Breast epithelium (tissue), 4 donors: ENCODE measurements around the gene FBXW12. TPM values are rescaled to one million over a fixed set of nuclear protein-coding genes. Genes with fewer than 3 reads are reported as not detected.

ENCODE experiments used
- DNase-seq, 2 donors: peaks; one replicate each; pipeline ENCODE4 v3.0.0-alpha.2; 2019; ENCODE audit warnings: low spot score in 2 of 2
- H3K27ac ChIP-seq, 2 donors: fragments of 200-600 bp; sonication (generic) in 1 of 2; one replicate each; pipeline ENCODE4 v1.5.1; 2016 to 2019; ENCODE audit warnings: mild to moderate bottlenecking in 1 of 2
- H3K27me3 ChIP-seq, 2 donors: fragments of 200-600 bp; sonication (generic) in 1 of 2; one replicate each; pipeline versions ENCODE4 v1.5.1 to v1.6.0; 2017 to 2019; ENCODE audit warnings: control low read depth in 1 of 2, mild to moderate bottlenecking in 1 of 2
- H3K36me3 ChIP-seq: fragments of 200-600 bp; one replicate; pipeline ENCODE4 v1.5.1; 2019
- H3K4me1 ChIP-seq, 2 donors: fragments of 200-600 bp; sonication (generic); one replicate each; pipeline ENCODE4 v1.5.1; 2016 to 2019; ENCODE audit warnings: control low read depth in 1 of 2
- H3K4me3 ChIP-seq, 3 donors: fragments of 200-600 bp; sonication (generic); 1 replicate in 2 of 3; 2 replicates in 1 of 3; pipeline ENCODE4 v1.5.1; 2016 to 2019; ENCODE audit warnings: mild to moderate bottlenecking in 3 of 3, moderate library complexity in 2 of 3
- H3K9me3 ChIP-seq, 2 donors: fragments of 200-600 bp; sonication (generic) in 1 of 2; one replicate each; pipeline ENCODE4 v1.5.1; 2016 to 2019; ENCODE audit warnings: control low read depth in 1 of 2
- POLR2A ChIP-seq: fragments of 450-650 bp; IDR thresholded peaks from one replicate; pipeline ENCODE4 v1.6.1; 2016; ENCODE audit warnings: antibody characterized with exemption, mild to moderate bottlenecking, moderate library complexity
- POLR2AphosphoS5 ChIP-seq, 3 donors: sonication (generic); formaldehyde crosslinking; IDR thresholded peaks; one replicate each; pipeline ENCODE4 v1.6.1; 2017; ENCODE audit warnings: antibody characterized with exemption in 3 of 3
- intact Hi-C: fragments of 100-400 bp; cut with DNase I; formaldehyde crosslinking; loops from one replicate; pipeline ENCODE4 v1.15.1; 2023; ENCODE audit warnings: low total_unique reads
- total RNA-seq, 3 donors: library from RNA; depleted of rRNA; stranded (reverse); fragments of >200 nt; gene quantifications; one replicate each; pipeline ENCODE4 v1.1.0, GENCODE V29; 2016
- TF ChIP-seq, protein P1 (sequence below), 3 donors: fragments of 450-650 bp; IDR thresholded peaks; one replicate each; pipeline ENCODE4 v1.5.1; 2016 to 2017; ENCODE audit warnings: antibody characterized with exemption in 3 of 3, mild to moderate bottlenecking in 3 of 3, moderate library complexity in 3 of 3

FBXW12 gene
- total RNA-seq, 3 donors from 2014 or later, result 0.32 to 0.66 TPM; not detected in 1

DNA sequence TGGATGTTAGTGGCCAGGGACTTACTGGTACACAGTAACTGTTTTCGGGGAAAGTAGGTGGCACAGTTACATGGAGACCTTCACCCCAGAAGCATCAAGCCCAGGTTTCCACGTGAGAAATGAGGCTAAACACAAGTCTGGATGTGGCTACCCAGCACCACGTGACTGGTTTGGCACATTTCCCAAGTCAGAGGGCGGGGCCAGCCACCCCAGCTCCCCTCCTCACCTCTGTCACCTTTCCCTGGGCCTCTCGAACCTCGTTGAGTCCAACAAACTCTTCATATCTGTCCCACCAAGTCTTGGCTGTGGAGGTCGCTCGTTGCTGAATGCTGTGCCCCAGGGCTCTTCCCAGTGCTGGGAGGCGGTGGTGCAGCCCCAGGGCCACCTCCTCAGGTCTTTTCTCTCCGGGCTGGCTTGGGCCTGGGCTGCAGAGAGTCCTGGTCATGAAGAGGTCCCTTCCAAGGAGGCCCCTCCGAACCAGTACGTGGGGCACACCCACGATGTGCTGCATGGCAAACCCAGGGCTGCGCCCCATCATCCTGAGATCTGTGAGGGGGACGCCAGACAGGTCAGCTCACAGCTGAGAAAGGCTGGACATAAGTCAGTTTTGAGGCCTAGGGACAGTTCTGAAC, 62.7 kb downstream of the FBXW12 start:
- H3K9me3 ChIP-seq, result no peaks in the 10 kb centered on the region
- no peak overlapping the region for H3K4me3 ChIP-seq
- no peaks in the 10 kb centered on the region for H3K36me3 ChIP-seq
- no peak for DNase-seq
- no peak for TF ChIP-seq POLR2AphosphoS5 (IDR thresholded peaks at IDR 0.05)
- H3K4me1 ChIP-seq, result peaks cover 9 to 13% of the 10 kb centered on the region in 2 donors
- H3K27me3 ChIP-seq, result no peaks in the 10 kb centered on the region
- intact Hi-C loops, result no loop called here
- H3K27ac ChIP-seq, result peak overlapping the region; percentile 37 to 96

DNA sequence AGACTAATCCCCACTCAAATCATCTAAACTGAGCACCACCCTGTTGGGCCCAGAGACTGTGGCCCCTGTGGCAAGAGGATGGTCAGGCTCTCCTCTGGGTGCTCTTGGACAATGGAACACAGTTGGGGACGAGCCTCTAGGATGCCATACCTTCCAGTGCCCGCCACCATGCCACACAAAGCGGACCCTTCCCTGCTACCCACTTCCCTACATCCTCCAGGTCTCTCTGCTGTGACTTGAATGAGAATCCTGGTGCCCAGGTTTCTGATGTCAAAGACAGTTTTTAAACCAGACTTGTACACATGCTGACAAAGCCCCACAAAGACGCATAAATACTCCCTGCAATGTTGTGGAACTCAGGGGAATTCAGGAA, 63.2 kb downstream of the FBXW12 start:
- intact Hi-C loops, result no loop called here
- peak overlapping the region; percentile 37 to 96 for H3K27ac ChIP-seq
- TF ChIP-seq POLR2A, result no peak
- no peak for TF ChIP-seq POLR2AphosphoS5 (IDR thresholded peaks at IDR 0.05)
- TF ChIP-seq, protein P1, sequence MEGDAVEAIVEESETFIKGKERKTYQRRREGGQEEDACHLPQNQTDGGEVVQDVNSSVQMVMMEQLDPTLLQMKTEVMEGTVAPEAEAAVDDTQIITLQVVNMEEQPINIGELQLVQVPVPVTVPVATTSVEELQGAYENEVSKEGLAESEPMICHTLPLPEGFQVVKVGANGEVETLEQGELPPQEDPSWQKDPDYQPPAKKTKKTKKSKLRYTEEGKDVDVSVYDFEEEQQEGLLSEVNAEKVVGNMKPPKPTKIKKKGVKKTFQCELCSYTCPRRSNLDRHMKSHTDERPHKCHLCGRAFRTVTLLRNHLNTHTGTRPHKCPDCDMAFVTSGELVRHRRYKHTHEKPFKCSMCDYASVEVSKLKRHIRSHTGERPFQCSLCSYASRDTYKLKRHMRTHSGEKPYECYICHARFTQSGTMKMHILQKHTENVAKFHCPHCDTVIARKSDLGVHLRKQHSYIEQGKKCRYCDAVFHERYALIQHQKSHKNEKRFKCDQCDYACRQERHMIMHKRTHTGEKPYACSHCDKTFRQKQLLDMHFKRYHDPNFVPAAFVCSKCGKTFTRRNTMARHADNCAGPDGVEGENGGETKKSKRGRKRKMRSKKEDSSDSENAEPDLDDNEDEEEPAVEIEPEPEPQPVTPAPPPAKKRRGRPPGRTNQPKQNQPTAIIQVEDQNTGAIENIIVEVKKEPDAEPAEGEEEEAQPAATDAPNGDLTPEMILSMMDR (IDR thresholded peaks at IDR 0.05), result no peak
- no peaks in the 10 kb centered on the region for H3K36me3 ChIP-seq
- no peaks in the 10 kb centered on the region for H3K27me3 ChIP-seq
- DNase-seq, result no peak
- H3K4me1 ChIP-seq, result peaks cover 8 to 13% of the 10 kb centered on the region in 2 donors
- H3K9me3 ChIP-seq, result no peaks in the 10 kb centered on the region
- H3K4me3 ChIP-seq, result no peak overlapping the region

DNA sequence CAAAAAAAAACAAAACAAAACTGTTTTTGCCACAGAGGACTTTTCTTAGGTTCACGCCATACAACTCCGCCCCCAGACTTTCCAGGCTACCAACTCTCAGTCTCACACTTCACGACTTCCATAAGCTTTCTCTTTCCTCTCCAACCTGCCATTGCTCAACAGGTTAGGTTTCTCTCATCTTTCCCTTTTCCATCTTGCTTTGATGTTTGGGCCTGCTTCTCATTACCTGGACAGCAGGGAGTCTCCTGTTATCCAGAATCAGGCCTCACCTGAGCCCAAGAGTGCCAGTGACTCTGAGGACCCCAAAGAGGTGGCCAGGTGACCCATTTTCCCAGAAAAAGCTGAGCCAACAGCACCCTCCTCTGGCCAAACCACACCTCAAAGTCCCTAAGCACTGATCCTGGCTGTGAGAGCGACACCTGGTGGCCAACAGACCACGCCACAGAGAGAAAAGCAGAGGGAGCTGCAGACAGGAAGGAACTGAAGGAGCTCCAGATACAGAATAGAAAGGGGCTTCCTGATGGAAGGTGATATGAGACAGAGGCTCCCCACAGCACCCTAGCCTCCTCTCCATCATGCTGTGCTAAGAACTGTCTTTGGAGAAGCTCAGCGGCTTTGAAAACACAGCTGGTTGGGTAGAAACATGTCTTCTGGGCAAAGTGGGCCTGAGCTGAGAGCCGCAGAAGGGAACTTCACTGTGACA, 63.9 kb downstream of the FBXW12 start:
- Histone ChIP-seq H3K4me1 (peaks cover under 1 to 6% of the 10 kb centered on the region in 2 donors), H3K27ac (peak overlapping the region; percentile 37 to 96), H3K9me3 (no peaks in the 10 kb centered on the region), H3K36me3 (no peaks in the 10 kb centered on the region), H3K4me3 (no peak overlapping the region), H3K27me3 (no peaks in the 10 kb centered on the region)
- TF ChIP-seq, protein P1 (IDR thresholded peaks at IDR 0.05), result peak; percentile 99 to 100 (median 100)
- TF ChIP-seq POLR2AphosphoS5 (IDR thresholded peaks at IDR 0.05), result peak; percentile 56 to 74 (median 68)
- no peak for TF ChIP-seq POLR2A
- peak; percentile 83 to 86 for DNase-seq
- intact Hi-C loops, result no loop called here

DNA sequence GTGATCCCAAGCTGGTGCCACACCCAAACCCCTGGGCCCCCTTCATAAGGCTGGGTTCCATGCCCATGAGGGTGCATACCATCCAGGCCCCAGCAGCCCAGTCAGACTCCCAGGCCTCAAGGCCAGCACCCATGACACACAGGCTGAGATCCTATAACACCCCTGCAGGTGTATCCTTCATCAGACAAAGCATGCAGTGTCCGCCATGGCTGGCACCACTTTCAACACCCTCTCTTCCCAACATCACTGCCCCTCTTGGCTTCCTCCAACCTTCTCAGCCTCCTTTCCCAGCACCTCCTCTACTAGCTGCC, 64.4 kb downstream of the FBXW12 start:
- TF ChIP-seq, protein P1 (IDR thresholded peaks at IDR 0.05), result no peak
- TF ChIP-seq POLR2A (no peak), POLR2AphosphoS5 (IDR thresholded peaks at IDR 0.05) (no peak)
- peaks cover 0 to 2% of the 10 kb centered on the region in 2 donors for H3K4me1 ChIP-seq
- intact Hi-C loops, result no loop called here
- no peaks in the 10 kb centered on the region for H3K27me3 ChIP-seq
- peak overlapping the region in 1 of 2 donors; percentile 2 for H3K27ac ChIP-seq
- no peaks in the 10 kb centered on the region for H3K9me3 ChIP-seq
- H3K36me3 ChIP-seq, result no peaks in the 10 kb centered on the region
- DNase-seq, result no peak
- H3K4me3 ChIP-seq, result no peak overlapping the region

DNA sequence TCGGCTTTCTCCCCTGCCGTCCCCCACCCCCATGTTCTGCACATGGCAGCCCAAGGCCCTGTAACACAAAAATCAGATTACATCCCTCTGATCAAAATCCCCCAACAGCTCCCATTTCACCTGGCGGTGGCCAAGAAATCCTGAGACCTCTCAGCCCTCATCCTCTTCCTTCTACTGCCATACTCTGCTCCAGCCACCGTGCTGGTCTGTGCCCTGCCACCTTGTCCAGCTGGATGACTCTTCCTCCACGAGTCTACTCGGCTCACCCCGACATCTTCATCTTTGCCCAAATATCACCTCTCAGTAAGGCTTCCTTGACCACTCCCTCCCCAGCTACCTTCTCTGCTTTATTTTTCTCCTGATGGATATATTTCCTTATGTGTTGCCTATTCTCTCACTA, 64.8 kb downstream of the FBXW12 start:
- H3K27ac ChIP-seq, result peak overlapping the region in 1 of 2 donors; percentile 2
- H3K9me3 ChIP-seq, result no peaks in the 10 kb centered on the region
- no peak for DNase-seq
- H3K27me3 ChIP-seq, result no peaks in the 10 kb centered on the region
- H3K36me3 ChIP-seq, result no peaks in the 10 kb centered on the region
- TF ChIP-seq POLR2AphosphoS5 (IDR thresholded peaks at IDR 0.05) (no peak), POLR2A (no peak)
- TF ChIP-seq, protein P1 (IDR thresholded peaks at IDR 0.05), result no peak
- intact Hi-C loops, result no loop called here
- H3K4me1 ChIP-seq, result peaks cover 4 to 5% of the 10 kb centered on the region in 2 donors
- no peak overlapping the region for H3K4me3 ChIP-seq
